Measurements from ENCODE around the gene RAI1.

Gene RAI1

DNA sequence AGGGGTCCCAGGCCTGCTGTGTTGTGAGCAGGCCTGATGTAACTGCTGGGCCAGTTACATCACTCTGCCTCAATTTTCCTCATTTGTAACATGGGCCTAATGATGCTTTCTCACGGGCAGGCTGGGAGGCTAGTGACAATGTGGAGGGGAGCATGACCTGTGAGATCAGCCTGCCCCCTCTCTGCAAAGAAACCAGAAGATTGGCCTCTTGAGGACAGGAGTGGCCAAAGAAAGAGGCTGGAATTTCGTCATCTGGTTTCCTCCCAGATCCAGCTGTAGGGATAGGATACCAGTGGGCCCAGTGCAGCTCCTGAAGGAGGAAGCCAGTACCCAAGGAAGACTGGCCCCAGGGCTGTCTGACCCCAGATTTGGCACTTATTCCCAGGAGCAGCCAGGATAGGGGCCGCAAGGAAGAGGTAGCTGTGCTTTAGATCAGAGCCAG, 156.1 kb downstream of the RAI1 start:
- no peak for DNase-seq

DNA sequence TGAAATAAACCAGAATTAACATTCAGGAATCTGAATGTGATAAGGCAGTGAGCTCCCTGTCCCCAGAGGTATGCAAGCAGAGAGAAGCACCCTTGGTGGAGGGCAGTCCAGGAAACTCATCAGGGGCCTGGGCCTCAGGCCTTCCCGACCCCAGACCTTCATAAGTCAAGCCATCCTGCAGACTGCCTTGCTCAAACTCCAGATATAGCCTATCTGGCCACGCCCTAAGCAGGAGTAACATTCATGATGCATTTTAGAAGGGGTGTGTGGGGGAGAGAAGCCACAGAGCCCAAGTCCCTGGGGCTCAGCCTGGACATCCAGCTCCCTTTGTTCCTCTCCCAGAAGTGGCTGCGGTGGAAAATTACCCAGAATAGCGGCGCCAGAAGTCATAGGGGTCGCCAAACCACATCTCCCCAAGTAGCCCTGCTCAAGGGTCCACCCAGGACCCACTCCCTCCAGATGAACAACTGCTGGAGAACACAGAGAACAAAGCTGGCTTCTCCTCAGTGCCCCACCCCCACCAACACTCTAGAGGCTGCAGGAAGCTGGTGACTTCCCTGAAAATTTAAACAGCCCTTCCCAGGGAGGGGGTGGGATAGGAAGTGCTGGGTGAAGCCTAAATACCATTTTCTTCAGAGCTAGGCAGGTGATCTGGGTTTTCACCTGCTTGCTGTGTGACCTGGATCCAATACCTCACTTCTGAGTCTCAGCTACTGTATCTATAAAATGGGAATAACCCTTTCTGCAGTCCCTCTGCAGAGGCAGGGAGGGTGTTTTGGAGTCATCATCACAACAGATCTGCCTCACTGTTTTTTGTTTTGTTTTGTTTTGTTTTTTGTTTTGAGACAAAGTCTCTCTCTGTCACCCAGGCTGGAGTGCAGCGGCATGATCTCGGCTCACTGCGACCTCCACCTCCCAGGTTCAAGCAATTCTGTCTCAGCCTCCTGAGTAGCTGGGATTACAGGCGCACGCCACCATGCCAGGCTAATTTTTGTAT, 157.0 kb downstream of the RAI1 start:
- no peak for DNase-seq

DNA sequence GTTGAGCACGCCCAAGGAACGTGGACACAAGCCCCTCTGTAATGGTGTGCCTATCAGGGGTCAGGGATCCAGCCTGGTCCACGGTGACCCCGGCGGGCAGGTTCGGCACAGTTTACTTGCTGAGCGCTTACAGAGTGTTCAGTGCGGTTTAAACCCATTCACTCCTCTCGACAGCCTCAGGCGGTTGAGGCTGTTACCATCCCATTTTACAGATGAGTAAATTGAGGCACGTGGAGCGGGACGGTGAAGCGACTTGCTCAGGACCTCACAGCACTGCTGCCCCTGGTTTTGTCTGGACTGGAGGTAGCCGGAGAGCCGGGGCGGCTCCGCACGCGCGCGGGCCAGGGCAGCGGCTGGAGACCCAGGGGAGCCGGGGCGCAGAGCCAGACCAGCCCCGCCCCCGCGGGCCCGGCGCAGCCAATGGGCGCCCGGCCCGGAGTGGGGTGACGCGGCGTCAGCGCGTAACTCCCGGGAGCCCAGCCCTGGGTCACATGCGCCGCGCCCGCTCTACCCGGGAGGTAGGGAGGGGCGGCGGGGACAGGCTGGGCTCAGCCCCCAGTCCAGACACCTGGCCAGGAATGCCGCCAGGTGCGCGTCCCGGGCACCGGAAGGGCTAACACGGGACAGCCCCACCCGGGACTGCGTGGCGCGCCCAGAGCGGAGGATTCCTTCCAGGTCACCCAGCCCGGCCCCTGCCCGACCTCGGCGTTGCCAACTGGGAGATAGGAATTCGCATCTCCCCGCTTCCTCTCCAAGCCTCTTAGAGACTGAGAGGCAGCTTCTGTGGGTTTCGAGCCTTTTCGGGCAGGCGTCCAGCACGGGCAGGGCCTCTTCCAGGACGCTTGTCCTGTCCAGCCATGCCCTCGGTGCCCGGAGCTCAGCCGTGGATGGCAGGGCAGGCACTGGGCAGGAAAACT, 158.8 kb downstream of the RAI1 start:
- peak; percentile 86 for DNase-seq

DNA sequence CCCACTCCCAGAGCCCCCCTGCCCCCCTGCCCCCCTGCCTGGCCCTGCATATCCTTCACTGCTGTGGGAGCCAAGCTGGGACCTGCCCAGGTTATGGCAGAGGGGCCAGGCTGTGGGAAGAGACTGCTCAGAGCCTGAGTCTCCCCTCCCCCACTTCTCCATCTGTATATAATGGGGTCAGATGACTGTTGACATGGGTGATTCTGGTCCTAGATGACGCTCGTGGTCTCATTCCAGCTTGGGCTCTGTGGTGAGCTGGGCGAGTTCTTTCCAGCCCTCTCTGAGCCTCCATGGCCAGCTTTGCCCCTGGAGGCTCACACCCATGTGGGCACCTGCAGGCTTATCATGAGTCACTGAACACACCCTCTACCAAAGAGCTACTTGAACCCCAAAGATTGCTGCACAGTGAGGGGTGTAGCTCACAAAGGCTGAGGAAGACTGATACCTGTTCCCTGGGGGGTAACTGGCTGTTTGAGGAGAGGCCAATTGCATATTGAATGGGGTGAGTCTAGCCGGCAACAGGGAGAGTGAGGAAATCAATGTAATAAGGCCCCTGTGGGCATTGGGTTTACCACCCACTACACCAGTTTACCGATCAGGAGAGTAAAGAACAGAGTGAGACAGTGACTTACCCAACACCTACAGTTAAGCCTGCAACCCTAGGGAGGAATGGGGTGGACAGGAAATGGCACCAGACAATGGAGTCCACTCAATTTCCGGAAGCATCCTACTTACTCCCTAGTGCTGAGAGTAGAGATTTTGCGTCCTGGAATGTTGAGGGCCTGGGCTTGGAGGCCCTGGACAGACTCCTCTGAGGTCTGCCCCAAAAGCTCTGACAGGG, 159.7 kb downstream of the RAI1 start:
- DNase-seq: no peak

DNA sequence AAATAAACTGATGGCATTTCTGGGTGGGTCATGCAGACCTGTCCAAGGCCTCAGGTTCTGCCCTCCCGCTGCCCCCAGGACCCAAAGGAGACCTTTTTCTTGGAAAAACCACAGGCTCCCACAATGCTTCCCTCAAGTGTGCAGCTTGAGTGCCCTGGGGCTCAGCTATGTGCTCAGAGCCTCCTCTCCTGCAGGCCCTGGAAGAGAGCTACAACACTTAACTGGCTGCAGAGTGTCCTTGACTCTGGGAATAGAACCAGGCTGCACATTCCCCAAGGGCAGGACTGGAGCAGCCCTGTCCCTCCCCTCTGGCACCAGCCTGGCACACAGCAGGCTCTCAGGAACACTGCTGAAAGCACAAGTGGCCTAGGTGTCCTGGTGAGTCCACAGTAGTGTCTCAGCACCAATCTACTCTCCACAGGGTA, 160.4 kb downstream of the RAI1 start:
- DNase-seq: no peak

DNA sequence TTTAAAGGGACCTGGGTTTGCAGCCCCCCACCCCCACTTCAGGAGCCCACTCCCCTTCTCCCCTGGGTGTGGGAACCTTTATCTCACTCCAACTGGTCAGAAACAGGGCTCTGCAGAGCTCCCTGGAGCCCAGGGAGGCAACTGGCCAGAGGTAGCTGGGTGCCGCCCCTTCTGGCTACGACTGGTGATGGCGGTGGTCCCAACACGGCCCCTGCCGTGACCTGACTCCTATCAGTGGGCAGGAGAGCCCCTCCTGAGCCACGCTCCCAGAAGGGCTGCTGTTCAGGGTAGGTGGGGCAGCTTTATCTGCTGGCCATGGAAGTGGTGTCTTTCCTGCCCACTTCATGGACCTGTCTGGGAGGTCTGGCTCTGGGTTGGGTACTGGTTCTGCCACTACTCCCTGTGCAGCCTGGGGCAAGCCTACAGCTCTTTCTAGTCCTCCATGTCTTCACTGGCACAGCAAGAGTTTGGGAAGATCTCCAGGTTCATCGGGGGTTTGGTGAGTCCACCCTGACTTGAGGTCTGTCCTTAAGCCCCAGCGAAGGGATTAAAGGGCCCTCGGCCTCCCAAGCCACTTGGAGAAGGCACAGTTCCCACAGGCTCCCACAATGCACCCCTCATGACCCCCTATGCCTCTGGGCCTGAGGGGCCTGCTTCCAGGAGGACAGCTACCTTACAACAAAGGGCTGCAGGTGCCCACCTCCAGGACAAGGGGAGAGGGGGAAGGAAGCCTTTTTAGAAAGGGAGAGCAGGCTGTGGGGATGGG, 161.0 kb downstream of the RAI1 start:
- no peak for DNase-seq

DNA sequence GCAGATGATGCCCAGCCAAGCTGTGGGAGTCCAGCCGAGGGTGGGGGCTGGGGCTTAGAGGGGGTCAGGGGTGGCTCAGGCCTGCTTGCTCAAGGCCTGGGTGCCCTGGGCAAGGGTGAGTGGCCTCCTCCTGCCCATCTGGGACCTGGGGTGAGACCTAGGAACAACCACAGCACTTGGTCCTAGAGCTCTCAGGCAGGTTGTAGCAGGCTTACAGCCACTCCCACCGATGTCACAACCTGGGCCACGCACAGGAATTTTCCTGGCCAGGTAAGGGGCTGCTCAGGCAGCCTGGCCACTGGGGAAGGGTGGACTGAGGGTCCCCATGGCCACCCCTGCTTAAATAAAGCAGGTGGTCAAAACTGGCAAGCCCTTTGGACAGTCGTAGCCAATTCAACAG, 161.8 kb downstream of the RAI1 start:
- DNase-seq: no peak

DNA sequence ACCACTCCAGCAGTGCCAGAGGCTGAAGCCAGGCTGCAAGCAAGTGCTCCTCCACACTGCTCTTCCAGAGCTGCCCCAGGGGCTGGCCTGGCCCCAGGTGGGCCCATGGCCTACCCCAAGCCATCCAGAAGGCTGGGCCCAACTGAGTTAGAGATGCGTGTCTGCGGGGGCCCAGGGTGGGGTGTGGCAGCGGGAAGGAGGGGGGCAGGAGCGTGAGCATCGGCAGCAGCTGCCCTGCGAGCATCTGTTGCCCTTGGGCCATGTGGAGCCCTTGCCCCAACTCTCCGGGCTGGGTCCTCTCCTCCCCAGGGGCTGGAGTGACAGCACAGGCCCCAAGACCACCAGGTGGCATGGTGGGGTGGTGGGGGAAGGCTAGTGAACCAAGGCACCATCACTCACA, 162.8 kb downstream of the RAI1 start:
- DNase-seq: no peak

DNA sequence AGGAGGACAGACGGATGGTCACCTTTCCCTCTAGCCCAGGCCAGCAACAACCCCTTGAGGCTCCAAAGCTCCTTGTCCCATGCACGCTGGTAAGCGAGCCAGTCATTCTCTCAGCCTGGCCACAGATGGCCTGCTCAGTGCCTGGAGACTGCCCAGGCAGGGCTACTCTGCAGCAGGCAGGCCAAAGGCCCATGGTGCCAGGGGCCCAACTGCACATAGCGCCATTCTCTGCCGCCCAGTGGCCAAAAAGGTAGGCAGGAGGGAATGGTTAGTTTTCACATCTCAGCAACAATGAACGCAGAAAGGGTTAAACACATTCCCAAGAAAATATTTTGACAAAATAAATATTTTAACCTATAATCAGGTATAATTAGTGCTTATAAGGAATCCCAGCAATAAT, 163.2 kb downstream of the RAI1 start:
- no peak for DNase-seq

DNA sequence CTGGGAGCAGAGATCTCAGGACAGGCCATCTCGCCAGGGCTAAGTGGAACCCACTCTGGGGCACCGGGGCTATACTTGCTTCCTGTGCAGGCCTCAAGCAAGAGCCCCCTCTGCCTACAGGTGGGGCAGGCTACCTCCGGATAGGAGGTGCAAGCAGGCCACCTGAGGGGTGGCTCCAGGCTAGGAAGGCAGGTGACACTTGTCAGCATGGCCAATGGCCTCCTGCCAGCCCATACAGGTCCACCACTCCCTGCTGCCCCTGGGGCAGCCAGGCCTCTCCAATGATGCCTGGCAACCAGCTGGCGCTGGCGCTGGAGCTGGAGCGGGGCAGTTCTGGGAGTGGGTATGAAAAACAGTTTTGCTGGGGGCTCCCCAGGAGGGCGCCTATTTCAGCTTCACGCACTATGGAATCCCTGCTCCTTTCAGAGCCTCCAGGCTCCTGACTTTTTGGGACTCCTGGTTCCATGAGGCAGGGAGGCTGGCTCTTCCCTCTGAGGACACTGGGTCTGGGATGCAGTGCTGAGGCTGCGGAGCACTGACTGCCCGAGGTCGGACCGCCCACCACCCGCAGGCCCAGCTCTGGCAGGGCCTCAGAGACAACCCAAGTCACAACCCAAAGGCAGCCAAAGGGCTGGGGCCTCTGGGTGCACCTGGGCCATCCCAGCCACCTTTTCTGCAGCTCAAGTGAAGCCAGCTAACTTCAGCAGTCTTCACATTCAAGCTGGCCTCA, 164.0 kb downstream of the RAI1 start:
- DNase-seq: no peak

DNA sequence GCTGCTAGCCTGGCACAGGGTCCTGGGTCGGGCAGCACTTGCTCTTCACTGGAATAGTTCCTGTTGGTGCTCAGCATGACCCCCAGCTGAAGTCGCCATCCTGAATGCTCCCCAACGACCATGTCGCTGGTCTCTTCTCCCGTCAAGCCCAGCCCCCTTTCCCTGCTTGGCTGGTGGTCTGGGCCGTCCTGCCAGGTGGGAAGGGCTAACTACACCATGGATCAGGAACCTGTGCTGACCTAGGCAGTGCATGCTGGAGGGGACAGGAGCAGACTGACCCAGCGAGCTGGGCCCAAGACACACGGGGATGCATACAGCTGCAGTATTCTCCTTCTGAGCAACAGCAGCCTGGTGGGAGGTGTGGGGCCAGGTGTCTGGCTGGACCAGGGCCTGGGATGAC, 164.7 kb downstream of the RAI1 start:
- DNase-seq: no peak

DNA sequence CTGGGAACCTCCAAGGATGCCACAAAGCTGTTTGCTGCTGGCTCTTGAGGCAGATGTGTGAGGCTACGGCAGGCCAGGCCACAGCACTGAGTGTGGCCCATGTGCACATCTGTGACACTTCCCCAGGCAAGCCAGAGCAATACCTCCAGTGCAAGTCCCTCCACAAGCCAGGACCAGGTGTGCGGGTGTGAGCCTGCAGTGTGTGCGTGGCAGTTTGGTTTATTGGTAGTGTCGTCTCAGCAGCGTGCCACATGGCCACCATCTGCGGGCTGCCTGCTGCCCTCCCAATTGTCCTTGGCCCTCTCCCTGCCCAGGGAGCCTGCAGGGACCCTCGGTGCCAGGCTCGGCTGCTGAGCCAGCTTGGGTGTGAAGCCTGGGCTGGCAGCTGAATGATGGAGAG, 165.4 kb downstream of the RAI1 start:
- DNase-seq: no peak

DNA sequence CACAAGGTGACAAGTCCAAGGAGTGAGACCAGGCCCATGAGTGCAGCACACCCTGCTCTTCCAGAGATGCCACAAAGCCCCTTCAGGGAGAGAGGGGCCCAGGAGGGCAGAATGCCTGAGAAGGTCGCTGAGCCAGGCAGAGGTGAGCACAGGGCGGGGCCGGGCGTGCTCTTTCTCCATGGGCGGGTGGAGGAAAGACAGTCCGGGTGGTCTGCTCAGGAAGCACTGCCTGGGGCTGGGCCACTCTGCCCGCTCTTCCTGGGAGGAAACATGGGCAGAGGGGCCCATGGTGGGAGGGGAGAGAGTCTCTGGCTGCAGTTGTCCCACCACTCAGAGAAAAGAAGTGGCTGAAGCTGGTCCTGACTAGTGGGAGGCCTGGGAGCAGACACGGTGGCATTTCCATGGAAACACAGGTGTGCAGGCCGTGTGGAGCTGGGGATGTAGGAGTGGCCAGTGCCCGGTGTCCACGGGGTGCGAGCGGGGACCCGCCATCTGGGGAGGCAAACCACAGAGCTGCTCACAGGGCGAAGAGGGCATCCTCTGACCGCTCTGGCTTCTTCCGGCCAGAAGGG, 165.9 kb downstream of the RAI1 start:
- no peak for DNase-seq

DNA sequence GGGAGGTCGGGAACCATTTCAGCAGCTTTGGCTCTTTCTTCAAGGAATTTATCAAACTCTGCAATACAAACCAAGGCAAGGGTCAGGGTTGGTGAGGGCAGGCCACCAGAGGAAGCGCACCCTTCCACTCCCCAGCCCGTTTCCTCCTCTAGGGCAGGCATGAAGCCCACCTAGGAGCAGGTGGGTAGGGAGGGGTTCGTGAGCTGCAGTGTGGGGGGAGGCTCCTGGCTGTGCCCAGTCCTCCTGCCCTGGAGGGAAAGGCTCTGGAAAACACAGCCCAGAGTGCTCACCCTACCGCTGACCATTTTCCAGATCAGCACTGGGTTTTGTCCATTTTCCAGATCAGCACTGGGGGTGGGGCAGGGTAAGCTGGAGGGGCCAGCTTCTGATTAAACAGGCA, 166.5 kb downstream of the RAI1 start:
- DNase-seq: no peak

DNA sequence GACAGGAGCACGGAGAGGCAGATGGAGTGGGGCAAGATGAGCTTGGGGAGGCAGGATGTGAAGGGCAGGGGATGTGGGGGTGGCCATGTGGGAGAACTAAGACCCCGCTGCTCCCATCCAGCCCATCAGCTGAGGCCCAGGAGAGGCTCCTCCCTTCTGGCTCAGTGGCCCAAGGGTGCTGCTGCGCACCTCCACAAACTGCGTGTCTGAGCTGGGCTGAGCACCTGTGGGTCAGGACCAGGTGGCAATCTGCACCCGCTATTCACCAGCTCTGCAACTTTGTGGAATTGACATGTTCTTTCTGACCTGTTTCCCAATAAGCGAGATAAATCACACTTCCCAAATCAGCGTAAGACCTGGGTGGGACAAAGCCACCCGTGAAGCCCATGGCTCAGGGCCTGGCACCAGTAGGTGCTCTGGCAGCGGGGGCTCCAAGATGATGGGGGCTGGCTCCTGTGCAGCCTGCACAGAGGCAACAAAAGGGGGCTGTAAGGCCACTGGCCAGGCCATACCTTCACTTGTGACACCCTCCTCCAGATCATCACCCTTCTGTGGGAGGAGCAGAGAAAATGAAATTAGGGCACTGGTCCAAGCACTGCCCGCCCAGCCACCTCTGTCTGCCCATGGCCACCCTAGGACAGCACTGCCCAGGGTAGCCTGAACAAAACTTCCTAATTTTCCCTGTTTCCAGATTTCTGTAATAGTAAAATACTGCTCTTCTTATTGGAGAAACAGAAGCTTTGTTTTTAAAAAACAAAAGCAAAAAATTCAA, 167.2 kb downstream of the RAI1 start:
- no peak for DNase-seq

DNA sequence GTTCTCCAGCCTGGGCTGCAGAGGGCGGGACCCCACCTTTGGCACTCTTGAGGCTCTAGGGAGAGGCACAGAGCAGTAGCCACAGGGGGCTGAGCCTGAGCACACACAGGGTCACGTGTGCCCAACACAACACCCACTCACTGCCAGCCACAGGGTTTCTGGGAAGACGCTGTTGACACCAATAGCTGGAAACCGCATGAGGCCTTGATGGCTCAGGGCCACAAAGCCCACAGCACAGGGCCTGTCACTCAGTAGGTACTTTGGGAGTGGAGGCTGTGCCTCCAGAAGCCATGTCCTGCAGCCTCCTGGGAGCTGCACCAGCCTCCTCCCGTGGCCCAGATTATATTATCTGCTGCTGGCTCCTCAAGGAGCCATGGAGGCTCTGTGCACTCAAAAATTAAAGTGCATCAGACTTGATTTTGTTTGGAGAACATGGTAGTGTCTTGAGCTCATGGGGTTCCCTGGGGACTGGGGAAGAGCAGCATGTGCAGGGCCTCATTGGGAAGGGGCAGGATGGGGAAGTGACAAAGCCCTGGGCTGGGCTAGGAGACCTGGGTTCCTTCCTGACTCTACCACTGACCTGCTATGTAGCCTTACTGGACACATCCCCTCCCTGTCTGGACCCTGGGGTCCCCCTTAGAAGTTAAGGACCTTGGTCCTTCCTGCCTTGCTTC, 168.0 kb downstream of the RAI1 start:
- peak; percentile 85 for DNase-seq

DNA sequence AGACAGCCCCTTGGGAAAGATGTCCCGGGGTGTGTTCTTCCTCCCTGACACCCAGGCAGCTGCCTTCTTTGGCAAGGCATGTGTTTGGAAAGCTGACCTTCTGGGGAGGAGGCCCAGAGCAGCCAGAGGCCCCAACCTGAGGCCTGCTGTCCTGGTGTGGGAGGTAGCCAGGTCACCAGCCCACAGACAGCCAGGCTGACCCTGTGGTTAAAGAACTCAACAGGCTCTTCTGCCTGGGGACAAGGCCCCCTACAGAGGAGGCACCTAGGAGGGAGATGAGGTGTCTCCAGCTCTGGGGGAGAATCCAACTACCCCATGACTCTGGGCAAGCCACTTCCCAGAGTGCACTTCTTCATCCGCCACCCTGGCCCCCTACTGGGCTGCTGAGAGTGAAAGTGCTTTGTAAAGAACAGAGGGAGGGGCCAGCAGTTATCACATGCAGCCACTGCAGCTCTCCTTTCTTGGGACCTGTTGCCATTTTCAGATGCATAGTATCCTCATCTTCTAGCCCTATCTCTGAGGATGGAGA, 168.7 kb downstream of the RAI1 start:
- DNase-seq: peak; percentile 74

DNA sequence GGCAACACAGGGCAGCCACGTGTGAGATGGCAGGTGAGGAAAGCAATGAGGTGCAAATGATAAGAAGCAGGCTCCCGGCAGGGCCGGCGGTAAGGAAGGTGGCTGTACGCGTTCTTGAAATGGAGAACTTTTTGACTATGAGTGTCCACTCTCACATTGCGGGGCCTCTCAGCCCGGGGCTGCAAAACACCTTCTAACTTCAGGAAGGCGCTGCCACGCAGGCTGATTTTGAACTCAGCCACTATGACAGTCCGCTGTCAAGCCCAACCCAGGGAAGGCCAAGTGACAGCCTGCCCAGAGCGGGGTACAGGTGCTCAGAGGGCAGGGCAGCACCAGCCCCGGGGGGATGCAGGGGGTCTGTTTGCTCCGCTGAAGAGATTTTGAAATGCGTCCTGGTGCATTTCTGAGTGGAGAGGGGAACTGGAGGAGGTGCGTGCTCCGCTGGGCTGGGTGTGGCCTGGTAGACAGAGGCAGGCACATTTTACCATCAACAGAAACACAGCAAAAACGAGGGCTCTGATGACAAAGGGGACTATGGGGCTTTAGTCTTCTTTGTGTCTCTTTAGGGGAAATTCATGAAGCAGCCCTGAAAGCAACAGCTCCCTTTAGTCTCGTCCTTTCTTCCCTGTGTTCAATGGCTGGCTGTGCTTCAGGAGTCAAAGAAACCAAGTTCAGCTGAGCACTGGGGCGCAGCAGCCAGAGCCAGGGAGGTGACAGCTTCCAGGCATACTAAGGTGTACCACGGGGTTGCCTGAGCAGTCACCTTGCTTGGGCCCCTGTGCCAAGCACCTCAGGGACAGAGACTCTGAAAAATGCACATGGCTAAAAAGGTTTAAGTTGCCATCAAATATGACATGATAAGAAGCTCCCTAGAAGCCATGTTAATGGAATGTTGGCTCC, 170.1 kb downstream of the RAI1 start:
- no peak for DNase-seq
